ENCODE measurements around the gene NUDT8. TPM values are rescaled to one million over a fixed set of nuclear protein-coding genes. Genes with fewer than 3 reads are reported as not detected.
A peak's percentile ranks its signal among the peaks of the same experiment; 100 is the strongest.

NUDT8 gene
- total RNA-seq, result 10 to 100 TPM; 10.9 to 12.4 TPM

GRCh38 chr11:67629386-67630227, at the start of gene NUDT8:
TSS of gene NUDT8 (minus strand) at chr11:67629937. CDS start at chr11:67629911, 26 bp downstream.
- Mint-ChIP-seq H3K4me3 (peak within 1 kb of the TSS; percentile 93), H3K27me3 (peaks cover 2% of the 10 kb centered on the region), H3K4me1 (peaks cover 16% of the 10 kb centered on the region), H3K27ac (peak within 1 kb of the TSS; percentile 91), H3K9me3 (no peaks in the 10 kb centered on the region), H3K36me3 (no peaks in the 10 kb centered on the region)
- POLR2A ChIA-PET, result interaction anchor here (0.5 to 4.3 kb wide), 14 partner anchors 9 to 360 kb away, joined by 3 to 44 read pairs (median 4); partner anchors contain the start of genes ACY3 and PPP1CA
- ATAC-seq (ENCODE audit: low read depth), result peak; percentile 65
- peak; percentile 95 for DNase-seq

GRCh38 chr11:67675058-67675747, 45.5 kb upstream of the NUDT8 start:
- H3K27me3 Mint-ChIP-seq, result peaks cover 20% of the 10 kb centered on the region
- ATAC-seq (ENCODE audit: low read depth) (no peak), DNase-seq (no peak)
- peaks cover 7% of the 10 kb centered on the region for H3K9me3 Mint-ChIP-seq
- H3K36me3 Mint-ChIP-seq, result peaks cover 2% of the 10 kb centered on the region
- H3K27ac Mint-ChIP-seq, result no peak overlapping the region
- H3K4me1 Mint-ChIP-seq, result no peaks in the 10 kb centered on the region
- no peak overlapping the region for H3K4me3 Mint-ChIP-seq
- POLR2A ChIA-PET, result no interaction called here

- no peaks in the 10 kb centered on the region for H3K4me1 Mint-ChIP-seq
- DNase-seq, result no peak
- H3K27me3 Mint-ChIP-seq, result peaks cover 20% of the 10 kb centered on the region
- no peak for ATAC-seq (ENCODE audit: low read depth)
- POLR2A ChIA-PET, result no interaction called here
- no peak within 1 kb of the TSS for H3K4me3 Mint-ChIP-seq
- peaks cover 7% of the 10 kb centered on the region for H3K9me3 Mint-ChIP-seq
- no peak within 1 kb of the TSS for H3K27ac Mint-ChIP-seq
- peaks cover 2% of the 10 kb centered on the region for H3K36me3 Mint-ChIP-seq
These were observed 44.7 kb upstream of the NUDT8 start, which contains the start of gene ALDH3B2 for GRCh38 chr11:67674442-67674871. TSS of gene ALDH3B2 (minus strand) at chr11:67674623. CDS start at chr11:67666935, 7,688 bp downstream.

GRCh38 chr11:67673902-67674301, 44.2 kb upstream of the NUDT8 start:
- H3K4me1 Mint-ChIP-seq, result no peaks in the 10 kb centered on the region
- ATAC-seq (ENCODE audit: low read depth), result no peak
- no peak for DNase-seq
- POLR2A ChIA-PET, result no interaction called here
- H3K9me3 Mint-ChIP-seq, result peaks cover 7% of the 10 kb centered on the region
- H3K36me3 Mint-ChIP-seq, result peaks cover 2% of the 10 kb centered on the region
- H3K4me3 Mint-ChIP-seq, result no peak overlapping the region
- peaks cover 20% of the 10 kb centered on the region for H3K27me3 Mint-ChIP-seq
- no peak overlapping the region for H3K27ac Mint-ChIP-seq

- H3K4me1 Mint-ChIP-seq, result no peaks in the 10 kb centered on the region
- H3K4me3 Mint-ChIP-seq, result no peak overlapping the region
- H3K27ac Mint-ChIP-seq, result no peak overlapping the region
- DNase-seq (no peak), ATAC-seq (ENCODE audit: low read depth) (no peak)
- H3K27me3 Mint-ChIP-seq, result peaks cover 20% of the 10 kb centered on the region
- H3K36me3 Mint-ChIP-seq, result peaks cover 2% of the 10 kb centered on the region
- POLR2A ChIA-PET, result no interaction called here
- peaks cover 7% of the 10 kb centered on the region for H3K9me3 Mint-ChIP-seq
These were observed 43.6 kb upstream of the NUDT8 start for GRCh38 chr11:67673358-67673757.

GRCh38 chr11:67671211-67671520, 41.4 kb upstream of the NUDT8 start:
- no peaks in the 10 kb centered on the region for H3K36me3 Mint-ChIP-seq
- H3K27me3 Mint-ChIP-seq, result peaks cover 6% of the 10 kb centered on the region
- no peaks in the 10 kb centered on the region for H3K4me1 Mint-ChIP-seq
- DNase-seq, result no peak
- peaks cover 2% of the 10 kb centered on the region for H3K9me3 Mint-ChIP-seq
- H3K27ac Mint-ChIP-seq, result no peak overlapping the region
- POLR2A ChIA-PET, result no interaction called here
- no peak overlapping the region for H3K4me3 Mint-ChIP-seq
- ATAC-seq (ENCODE audit: low read depth), result no peak

GRCh38 chr11:67670316-67671210, 40.8 kb upstream of the NUDT8 start:
- DNase-seq (no peak), ATAC-seq (ENCODE audit: low read depth) (peak; percentile 13)
- Mint-ChIP-seq H3K4me1 (no peaks in the 10 kb centered on the region), H3K4me3 (no peak overlapping the region), H3K27me3 (peaks cover 6% of the 10 kb centered on the region), H3K9me3 (peaks cover under 1% of the 10 kb centered on the region), H3K36me3 (no peaks in the 10 kb centered on the region), H3K27ac (no peak overlapping the region)
- POLR2A ChIA-PET, result no interaction called here

- Mint-ChIP-seq H3K9me3 (no peaks in the 10 kb centered on the region), H3K27me3 (peaks cover 2% of the 10 kb centered on the region), H3K27ac (no peak overlapping the region), H3K4me3 (no peak overlapping the region), H3K4me1 (no peaks in the 10 kb centered on the region), H3K36me3 (no peaks in the 10 kb centered on the region)
- DNase-seq (no peak), ATAC-seq (ENCODE audit: low read depth) (no peak)
- POLR2A ChIA-PET, result no interaction called here
These were observed 38.4 kb upstream of the NUDT8 start for GRCh38 chr11:67668192-67668551.

GRCh38 chr11:67667490-67668191, 37.9 kb upstream of the NUDT8 start:
- H3K4me1 Mint-ChIP-seq, result no peaks in the 10 kb centered on the region
- no peaks in the 10 kb centered on the region for H3K36me3 Mint-ChIP-seq
- H3K27me3 Mint-ChIP-seq, result peaks cover 6% of the 10 kb centered on the region
- no peak overlapping the region for H3K4me3 Mint-ChIP-seq
- no peak overlapping the region for H3K27ac Mint-ChIP-seq
- DNase-seq (no peak), ATAC-seq (ENCODE audit: low read depth) (no peak)
- H3K9me3 Mint-ChIP-seq, result no peaks in the 10 kb centered on the region
- POLR2A ChIA-PET, result no interaction called here

GRCh38 chr11:67666676-67667489, 37.1 kb upstream of the NUDT8 start:
- Mint-ChIP-seq H3K4me3 (no peak overlapping the region), H3K4me1 (no peaks in the 10 kb centered on the region), H3K27me3 (peaks cover 5% of the 10 kb centered on the region), H3K27ac (no peak overlapping the region), H3K36me3 (no peaks in the 10 kb centered on the region), H3K9me3 (no peaks in the 10 kb centered on the region)
- POLR2A ChIA-PET, result no interaction called here
- DNase-seq, result no peak
- ATAC-seq (ENCODE audit: low read depth), result no peak

- no peaks in the 10 kb centered on the region for H3K4me1 Mint-ChIP-seq
- no peak for ATAC-seq (ENCODE audit: low read depth)
These were observed 36.5 kb upstream of the NUDT8 start for GRCh38 chr11:67666303-67666645.

GRCh38 chr11:67665541-67666302, 36.0 kb upstream of the NUDT8 start:
- H3K4me3 Mint-ChIP-seq, result no peak overlapping the region
- H3K4me1 Mint-ChIP-seq, result no peaks in the 10 kb centered on the region
- DNase-seq (no peak), ATAC-seq (ENCODE audit: low read depth) (no peak)
- H3K36me3 Mint-ChIP-seq, result no peaks in the 10 kb centered on the region
- H3K27ac Mint-ChIP-seq, result no peak overlapping the region
- POLR2A ChIA-PET, result no interaction called here
- peaks cover 9% of the 10 kb centered on the region for H3K27me3 Mint-ChIP-seq
- no peaks in the 10 kb centered on the region for H3K9me3 Mint-ChIP-seq

More at GRCh38 chr11:67666303-67666645, 36.5 kb upstream of the NUDT8 start:
- Mint-ChIP-seq H3K9me3 (no peaks in the 10 kb centered on the region), H3K27me3 (peaks cover 9% of the 10 kb centered on the region), H3K27ac (no peak overlapping the region), H3K4me3 (no peak overlapping the region), H3K36me3 (no peaks in the 10 kb centered on the region)
- no peak for DNase-seq
- POLR2A ChIA-PET, result no interaction called here

Measured in activated naive CD8-positive, alpha-beta T cell treated with anti-CD3 and anti-CD28 coated beads, Interleukin-2, amount 10 ng/mL, durations not matched to agents 7 days and 5 days (primary cell).